Activated naive CD4-positive, alpha-beta T cell (primary cell): ENCODE data around the gene ASPSCR1.

Experiments
- DNase-seq, 4 experiments: peaks; one replicate each; lab custom pipeline; 2025; lab: John Stamatoyannopoulos, UW

Gene ASPSCR1

DNA sequence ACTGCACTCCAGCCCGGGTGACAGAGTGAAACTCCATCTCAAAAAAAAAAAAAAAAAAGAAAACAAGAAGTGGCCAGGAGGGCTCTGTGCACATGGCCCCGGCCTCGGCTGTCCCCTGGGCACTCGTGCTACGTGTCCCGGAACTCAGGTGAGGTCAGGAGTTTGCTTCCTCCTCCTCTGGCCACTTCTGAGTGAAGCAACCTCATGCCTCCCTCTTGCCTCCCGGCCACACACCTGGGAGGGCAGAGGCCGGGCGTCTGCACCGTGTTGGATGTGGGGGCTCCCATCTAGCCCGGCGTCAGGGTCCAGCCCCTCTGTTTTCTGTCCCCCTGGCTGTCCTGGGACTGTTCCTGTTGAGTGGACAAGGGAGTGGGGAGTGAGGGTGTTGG lies 22.2 kb downstream of the ASPSCR1 start:
- no peak for DNase-seq

DNA sequence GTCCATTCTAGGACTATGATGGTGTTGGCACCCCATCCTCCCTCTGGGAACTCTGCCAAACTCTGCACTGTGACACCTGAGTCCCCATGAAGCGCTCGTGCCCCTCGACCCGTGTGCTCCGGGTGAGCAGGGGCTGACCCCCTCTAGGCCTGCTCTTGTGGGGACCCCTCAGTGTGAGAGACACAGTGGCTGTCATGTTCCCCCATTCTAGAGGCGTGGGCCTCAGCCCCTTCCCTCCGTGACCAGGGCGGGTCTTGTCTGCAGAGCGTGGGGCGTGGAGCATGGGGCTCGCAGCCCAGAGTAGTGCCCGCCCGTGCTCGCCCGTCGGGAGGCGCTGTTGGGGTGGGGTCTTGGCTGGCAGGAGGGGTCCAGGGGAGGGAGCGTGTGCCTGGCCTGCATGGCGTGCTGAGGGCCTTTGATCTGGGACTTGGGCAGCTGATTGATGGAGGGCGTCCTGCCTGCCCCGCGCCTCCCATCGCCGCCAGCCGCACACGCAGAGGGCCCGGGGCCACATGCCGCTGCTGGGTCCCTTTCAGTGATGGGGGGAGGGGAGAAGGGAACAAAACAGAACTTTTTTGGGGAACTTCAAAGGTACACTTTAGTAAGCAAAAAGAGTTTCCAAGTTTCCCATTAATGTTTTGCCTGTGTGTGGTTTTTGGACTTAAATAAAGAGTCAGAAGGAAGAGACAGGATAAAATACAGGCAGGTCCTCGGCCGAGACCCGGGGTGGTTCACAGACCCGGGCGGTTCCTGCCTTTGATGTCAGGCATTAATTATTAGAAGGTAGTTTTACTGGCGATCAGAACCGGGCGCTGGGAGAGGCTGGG lies 22.8 kb downstream of the ASPSCR1 start:
- no peak for DNase-seq

DNA sequence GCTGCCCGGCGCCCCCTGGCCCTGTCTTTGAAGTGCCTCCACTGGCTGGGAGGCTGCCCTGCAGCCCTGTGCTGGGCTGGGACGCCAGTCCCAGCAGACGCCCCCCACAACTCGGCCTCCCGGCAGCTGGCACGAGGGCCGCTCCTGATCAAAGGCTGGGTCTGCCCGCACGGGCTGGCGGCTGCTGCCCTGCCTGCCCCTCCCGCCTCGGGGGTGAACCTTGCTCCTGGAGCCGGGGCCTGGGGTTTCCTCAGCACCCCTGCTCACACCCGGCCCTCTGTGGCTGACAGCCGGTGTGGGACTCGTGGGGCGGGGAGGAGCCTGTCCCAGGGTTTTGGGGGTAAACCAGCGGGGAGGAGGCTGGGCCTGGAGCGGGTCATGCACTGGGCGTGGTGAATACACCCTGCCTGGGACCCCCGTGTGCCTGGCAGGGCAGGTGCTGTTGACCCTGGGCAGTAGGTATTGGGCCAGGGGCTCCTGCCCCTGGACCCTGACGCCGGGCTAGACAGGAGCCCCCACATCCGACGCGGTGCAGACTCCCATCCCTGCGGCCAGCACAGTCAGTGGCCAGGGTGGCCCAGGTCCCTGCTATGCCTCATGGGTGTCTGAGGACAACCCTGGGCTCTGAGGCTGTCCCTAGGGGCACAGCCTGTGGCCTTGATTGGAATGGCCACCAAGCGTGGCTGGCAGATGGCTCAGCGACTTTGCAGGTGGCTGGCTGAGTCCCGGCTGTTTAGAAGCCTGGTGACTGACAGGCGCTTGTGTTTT lies 23.6 kb downstream of the ASPSCR1 start:
- DNase-seq, result no peak

DNA sequence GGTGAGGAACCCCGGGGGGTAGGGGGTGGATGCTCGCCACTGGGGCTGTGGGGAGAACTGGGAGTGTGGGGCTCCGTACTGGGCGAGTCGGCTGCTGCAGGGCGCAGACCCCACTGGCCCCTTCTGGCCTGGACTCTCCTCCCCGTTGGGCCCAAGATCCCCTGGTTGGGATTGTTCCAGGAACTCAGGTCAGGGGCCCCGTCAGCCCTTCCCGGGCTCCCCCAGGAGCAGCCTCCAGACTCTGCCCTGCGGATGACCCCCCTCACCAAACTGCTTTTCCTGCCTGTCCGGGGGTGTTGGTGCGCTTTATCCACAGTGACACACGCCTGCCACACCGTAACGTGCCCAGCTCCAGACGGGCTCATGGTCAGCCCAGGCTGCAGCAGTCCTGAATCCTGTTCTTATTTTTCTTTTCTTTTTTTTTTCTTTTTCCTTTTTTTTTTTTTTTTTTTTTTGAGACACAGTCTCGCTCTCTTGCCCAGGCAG lies 24.2 kb downstream of the ASPSCR1 start:
- DNase-seq, result no peak

DNA sequence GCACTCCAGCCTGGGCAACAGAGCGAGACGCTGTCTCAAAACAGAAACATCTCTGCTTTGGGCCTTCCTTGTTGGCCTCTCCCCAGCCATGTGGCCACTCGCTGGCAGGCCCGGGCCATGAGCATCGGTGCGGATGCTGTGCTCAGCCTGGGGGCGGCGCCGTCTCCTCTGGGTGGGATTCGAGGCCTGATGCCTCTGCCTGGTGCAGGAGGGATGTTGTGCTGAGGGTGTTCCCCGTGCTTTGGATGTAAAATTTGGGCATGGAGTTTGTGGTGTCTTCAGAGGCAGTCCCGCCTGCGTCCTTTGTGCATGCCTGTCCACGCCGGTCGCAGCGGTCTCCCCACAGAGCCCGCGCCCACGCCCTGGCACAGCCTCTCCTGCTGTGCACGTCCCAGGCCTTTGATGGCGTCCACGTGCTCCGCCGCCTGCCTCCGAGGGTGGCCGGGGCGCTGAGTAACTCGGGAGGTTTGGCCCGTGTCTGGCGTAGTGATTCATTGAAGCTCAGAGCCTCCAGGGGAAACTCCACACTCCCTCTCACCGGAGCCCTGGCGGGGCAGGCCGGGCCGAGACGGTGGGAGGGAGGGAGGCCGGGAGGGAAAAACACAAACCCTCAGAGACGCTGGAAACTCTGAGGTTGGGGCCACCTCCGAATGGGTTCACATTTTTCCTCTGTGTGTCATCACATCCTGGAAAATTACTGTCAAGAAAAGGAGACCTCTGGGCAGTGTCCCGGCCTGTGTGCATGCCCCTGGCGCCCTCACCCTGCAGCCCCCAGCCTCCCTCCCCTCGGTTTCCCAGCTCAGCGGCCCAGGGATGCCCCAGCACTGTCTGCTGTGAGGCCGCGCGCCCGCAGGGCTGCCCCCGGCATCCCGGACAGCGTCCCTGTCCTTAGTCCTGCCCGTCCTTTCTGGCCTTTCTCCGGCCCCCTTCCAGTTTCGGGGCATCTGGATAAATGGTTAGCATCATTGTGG lies 26.3 kb downstream of the ASPSCR1 start:
- DNase-seq, result no peak

DNA sequence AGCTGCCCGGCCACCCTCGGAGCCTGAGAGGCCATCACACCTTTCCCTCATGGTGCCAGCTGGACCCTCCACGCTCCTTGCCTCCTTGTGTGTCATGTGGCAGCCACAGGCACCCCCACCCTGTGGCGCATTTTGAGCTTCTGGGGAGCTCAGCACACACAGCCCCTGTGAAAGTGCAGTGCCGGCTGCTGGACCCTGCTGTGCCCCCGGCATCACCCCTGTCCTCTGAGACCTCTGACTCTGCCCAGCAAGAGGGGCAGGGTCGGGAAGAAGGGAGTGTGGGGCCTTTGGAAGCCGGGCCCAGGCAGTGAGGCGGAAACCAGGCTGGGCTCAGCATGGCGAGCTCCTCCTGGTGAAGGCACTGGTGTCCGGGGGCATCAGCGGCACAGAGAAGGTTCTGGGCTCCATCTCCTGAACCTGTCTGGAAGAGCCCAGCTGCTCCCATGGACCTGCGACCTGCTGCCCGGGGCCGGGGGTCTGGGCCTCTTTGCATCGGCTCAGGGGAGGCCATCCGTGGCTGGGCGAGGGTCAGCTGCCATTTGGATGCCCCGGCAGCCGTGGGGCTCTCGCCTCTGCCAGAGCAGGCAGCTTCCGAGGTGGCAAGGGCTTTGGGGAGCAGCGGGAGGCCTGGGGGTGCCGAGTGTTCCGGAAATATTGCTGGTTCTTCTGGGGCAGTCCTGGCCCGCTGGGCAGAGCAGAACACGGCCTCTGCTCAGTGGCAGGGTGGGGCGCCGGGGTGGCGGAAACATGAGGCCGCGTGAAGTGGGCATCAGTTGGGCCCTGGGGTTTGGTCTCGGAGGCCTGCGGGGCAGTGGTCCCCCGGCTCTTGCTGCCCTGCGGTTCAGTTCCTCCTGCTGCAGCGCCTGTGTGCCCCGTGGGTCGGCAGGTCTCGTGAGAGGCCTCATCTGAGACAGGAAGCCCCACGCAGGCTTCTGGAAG lies 27.4 kb downstream of the ASPSCR1 start:
- DNase-seq, result no peak

DNA sequence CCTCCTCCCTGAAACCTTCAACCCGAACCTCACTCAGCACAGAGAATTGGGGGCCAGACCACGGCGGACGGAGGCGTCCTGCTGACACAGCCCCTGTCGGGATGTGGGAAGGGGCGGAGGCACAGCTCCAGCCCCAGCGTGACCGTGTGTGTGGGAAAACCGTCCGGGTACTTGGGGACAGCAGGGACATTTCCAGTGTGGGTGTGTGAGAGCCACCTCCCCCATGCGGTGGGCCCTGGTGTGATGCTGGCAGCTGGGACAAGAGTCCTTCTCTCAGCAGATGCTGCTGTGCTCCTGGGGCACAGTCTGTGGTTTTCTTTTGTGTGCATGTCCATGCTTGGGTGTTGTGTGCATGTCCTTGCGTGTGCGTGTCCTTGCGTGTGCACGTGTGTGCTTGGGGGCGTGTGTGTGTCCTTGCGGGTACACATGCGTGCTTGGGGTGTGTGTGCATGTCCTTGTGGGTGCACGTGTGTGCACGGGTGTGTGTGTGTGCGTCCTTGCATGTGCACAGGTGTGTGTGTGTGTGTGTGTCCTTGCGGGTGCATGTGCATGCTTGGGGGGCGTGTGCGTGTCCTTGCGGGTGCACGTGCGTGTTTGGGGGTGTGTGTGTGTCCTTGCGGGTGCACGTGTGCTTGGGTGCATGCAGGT lies 28.4 kb downstream of the ASPSCR1 start:
- DNase-seq, result no peak

DNA sequence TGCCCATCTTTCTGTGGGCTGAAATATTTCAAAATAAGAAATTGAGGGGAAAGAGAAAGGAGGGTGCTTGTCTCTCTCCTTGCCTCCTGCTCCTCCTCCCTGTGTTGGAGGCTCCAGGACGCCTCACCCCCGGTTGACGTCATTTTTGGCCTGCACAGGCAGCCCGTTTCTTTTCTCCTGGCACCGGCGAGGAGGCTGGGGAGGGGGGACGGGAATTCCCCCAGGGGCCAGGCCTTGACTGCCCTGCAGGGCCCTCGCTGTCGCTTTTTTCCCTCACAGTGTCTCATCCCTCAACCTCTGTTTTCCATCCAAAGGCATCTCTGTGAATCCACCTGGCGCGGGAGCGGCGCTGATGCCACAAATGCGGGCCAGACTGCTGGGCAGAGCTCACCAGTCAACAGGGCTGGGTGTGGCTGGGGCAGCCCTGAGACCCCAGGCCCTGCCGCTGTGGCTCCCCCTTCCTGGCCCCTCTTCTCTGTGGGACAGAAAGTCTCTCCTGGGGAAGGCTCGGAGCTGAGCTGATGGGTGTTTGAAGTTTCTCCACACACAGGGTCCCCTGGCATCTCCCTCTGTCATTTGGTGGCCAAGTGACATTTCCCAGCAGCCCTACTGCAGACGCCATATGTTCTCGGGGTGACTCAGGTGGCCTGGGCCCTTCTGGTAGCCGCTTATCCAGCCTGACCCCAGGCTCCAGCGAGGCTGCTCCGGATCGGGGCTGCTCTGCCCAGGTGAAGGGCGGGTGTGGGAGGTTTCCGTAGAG lies 29.2 kb downstream of the ASPSCR1 start:
- no peak for DNase-seq

DNA sequence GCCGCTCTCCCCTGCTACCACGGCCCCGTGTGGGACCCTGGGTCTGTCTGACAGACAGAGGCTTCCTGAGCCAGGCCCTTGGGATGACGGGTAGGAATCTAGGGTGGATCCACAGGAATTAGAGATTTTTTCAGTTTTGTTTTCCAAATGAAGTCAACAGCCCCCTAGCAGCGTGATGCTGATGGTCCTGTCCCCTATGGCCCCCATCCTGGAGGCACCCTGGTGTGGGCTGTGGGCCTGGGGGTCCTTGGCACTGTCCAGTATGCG lies 29.7 kb downstream of the ASPSCR1 start:
- no peak for DNase-seq

DNA sequence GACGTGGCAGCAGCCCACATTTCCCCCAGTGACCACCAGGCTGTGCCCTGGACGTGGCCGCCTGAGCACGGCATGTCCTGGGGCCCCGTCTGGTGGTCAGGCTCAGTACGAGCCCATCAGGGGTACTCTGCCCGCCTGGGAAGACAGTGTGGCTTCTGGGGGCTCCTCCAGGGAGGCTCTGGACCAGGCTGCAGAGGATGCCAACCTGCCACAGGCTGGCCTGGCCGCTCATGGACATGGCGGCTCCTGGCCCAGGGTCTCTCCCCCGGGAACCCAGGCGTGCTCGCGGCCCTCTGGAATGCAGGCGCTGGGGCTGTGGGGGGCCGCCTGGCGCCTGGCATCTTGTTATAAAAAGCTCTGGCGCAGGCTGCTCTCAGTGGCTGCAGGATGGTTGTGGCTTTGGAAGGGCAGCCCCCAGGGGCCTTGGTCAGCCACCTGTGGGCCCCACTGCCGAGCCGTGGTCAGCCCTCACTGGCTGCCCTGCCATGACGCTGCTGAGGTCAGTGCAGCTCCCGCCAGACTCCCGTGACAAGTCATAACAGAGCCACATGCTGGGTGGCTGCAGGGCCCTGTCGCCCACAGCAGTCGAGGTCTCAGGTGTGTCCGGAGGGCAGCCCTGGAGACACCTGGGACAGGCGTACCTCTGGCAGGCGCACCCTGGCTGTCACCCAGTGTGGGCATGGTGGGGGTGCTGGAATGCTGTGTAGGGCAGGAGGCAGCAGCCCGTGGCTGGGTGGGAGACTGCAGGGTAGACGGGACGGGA lies 30.2 kb downstream of the ASPSCR1 start:
- DNase-seq, result no peak

DNA sequence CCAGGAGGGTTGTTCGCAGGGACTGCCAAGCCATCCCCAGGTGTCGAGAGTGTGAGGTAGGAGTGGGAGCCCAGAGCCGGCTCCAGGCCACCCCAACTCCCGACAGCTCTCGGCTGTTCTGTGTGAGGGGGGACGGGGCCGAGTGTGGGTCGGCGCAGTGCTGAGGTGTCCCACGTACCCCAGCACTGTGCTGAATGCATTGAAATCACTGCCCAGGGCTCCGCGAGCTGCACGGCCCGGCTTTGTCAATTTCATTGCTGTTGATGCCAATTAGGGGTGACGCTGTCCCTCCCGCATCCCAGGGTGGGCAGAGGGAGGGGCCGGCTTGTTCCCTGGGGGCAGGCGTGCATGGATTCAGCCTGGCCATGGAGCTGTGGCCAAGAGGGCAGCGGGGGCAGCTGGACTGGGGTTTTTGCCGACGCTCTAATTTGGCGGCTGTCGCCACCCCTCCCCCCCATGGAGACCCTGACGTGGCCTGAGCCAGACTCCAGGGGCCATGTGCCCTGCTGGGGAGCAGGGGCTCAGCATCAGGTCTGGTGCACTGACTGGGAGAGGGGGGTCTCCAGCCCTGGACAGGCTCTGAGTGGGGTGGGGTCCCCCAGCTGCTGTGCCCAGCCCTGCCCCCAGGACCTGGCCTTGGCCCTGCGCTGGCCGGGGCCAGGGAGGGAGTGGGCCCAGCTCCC lies 31.0 kb downstream of the ASPSCR1 start:
- DNase-seq, result no peak

DNA sequence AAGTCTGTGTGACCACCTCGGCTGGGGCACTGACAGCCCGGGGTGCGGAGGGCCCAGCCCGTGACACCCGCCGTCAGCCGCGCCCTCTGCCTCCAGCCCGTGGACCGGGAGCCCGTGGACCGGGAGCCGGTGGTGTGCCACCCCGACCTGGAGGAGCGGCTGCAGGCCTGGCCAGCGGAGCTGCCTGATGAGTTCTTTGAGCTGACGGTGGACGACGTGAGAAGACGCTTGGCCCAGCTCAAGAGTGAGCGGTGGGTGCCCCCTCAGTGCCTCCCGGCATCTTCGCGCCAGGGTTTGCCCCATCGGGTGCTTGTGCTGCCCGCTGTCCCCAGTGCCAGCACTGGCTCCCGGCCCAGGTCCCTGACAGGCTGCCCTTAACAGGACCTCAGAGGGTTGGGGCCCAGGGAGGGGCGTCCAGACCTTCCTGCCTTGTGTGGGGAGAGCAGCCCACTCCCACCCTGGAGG lies 31.5 kb downstream of the ASPSCR1 start:
- no peak for DNase-seq

DNA sequence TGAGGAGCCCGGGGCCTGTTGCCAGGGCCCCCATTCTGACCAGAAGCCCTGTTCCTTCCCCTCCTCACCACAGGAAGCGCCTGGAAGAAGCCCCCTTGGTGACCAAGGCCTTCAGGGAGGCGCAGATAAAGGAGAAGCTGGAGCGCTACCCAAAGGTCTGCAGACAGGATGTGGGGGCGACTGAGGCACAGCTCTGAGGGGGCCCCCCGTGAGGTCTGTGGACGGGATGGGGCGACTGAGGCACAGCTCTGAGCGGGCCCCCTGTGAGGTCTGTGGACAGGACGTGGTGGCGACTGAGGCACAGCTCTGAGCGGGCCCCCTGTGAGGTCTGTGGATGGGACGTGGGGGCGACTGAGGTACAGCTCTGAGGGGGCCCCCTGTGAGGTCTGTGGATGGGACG lies 32.0 kb downstream of the ASPSCR1 start:
- no peak for DNase-seq

DNA sequence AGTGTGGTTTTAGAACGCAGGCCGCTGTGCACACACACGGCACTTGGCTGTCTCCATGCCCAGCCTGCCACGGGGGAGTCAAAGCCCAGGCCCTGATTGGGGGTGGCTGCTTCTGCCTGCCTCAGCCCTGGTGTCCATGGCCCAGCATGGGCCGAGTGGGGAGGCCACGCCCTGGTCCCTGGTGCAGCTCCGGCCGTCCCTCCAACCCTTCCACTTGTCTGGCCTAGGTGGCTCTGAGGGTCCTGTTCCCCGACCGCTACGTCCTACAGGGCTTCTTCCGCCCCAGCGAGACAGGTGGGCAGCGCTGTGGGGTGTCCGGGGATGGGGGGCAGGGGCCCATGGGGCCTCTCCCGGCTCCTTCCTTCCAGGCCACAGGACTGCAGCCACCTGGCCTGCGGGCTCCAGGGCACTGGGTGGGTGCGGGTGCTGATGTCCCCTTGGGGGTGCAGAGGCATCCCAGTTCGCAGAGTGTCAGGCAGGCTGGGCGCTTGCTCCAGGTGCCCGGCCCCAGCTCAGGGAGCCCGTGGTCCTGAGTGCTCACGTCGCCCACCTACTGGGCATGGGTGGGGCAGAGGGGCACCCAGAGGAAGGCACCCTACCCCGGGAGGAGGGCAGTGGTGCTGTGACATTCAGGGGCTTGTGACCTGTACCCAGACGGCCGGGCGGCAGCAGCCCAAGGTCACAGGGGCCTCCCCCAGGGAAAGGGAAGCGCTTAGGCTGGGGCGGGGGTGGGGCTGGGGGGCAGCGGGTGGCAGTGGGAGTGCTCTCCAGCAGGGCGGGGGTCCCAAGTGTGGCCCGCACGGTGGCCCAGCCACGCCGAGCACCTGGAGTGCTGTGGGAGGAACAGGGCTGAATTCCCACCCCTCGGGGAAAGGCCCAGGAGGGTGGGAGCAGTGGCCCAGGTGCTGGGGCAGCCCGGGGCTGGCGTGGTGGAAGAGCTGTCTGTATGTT lies 33.4 kb downstream of the ASPSCR1 start:
- no peak for DNase-seq

DNA sequence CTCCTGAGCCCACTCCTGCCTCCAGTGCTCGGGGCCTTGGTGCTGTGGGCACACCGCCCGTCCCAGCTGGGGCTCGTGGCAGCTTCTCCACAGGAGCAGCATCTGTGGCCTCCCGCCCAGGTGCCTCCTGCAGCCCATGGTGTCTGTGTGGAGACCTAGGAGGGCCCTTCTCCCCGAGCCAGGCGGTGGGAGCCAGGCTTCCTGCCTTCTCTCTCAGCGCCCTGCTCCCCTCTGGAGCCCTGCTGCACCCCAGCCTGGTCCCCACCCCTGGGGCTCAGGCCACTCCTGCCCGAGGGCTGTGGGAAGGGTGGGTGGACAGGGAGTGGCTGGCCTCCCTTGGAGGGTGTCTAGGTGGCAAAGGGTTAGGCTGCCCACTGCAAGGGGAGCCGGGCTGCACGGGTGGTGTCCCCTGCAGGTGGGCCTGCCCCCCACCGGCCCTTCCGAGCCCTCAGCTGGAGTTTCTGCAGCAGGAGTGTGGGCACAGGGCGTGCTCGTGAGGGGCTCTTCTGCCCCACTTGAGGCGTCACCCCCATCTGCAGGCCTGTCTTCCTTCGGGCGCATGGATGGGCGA lies 34.3 kb downstream of the ASPSCR1 start:
- no peak for DNase-seq

DNA sequence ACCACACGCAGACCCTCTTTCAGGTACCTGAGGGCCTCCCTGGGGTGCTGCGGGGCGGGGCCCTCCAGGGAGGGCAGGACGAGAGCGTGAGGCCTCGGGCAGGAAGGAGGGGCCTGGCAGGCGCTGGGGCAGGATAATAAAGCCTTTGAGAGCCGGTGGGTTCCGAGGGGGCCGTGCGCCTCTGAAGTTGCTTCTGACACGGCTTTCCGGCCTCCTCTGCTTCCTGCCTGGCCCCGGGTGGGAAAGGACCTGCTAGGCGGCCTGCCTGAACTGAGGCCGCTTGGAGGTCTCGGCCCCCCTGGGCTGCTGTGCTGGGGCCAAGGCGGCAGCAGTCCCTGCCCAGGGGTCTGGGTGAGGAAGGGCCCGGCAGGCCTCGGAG lies 34.8 kb downstream of the ASPSCR1 start:
- DNase-seq, result no peak
